Mammary epithelial cell (primary cell): ENCODE measurements around the gene KCND3.

Experiments
- EZH2 ChIP-seq: IDR thresholded peaks from 2 replicates; pipeline ENCODE4 v1.6.1; 2012; ENCODE audit warnings: low read length, inconsistent platforms, borderline replicate concordance
- TF ChIP-seq, protein P1 (sequence below), 2 donors: IDR thresholded peaks in 1 of 2; conservative IDR thresholded peaks in 1 of 2; 2 replicates each; pipeline ENCODE4 v1.5.1; 2011 to 2012; ENCODE audit warnings: inconsistent platforms in 2 of 2, low read length in 2 of 2, mild to moderate bottlenecking in 2 of 2, control low read depth in 1 of 2, low read depth in 1 of 2; ENCODE audit not compliant: insufficient read depth in 1 of 2; ENCODE audit errors: extremely low read depth in 1 of 2

DNA sequence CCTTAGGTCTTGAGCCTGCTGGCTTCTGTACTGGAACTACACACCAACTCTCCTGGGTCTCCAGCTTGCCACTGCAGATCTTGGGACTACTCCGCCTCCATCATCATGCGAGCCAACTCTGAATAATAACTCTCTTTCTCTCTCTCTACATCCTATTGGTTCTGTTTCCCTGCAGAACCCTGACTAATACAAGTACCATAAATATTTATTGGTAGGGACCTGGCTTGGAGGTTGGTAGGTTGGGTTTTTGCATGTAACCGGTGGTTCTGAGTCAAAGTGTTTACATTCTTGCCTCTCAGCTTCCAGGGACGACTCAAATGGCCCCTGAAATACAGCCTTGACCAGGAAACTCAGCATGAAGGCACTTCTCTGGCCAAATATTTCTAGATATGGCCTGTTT is 110.4 kb downstream of the KCND3 start:
- no peak for TF ChIP-seq EZH2
- TF ChIP-seq, protein P1, sequence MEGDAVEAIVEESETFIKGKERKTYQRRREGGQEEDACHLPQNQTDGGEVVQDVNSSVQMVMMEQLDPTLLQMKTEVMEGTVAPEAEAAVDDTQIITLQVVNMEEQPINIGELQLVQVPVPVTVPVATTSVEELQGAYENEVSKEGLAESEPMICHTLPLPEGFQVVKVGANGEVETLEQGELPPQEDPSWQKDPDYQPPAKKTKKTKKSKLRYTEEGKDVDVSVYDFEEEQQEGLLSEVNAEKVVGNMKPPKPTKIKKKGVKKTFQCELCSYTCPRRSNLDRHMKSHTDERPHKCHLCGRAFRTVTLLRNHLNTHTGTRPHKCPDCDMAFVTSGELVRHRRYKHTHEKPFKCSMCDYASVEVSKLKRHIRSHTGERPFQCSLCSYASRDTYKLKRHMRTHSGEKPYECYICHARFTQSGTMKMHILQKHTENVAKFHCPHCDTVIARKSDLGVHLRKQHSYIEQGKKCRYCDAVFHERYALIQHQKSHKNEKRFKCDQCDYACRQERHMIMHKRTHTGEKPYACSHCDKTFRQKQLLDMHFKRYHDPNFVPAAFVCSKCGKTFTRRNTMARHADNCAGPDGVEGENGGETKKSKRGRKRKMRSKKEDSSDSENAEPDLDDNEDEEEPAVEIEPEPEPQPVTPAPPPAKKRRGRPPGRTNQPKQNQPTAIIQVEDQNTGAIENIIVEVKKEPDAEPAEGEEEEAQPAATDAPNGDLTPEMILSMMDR (conservative IDR thresholded peaks at IDR 0.05 in 1 of 2, IDR thresholded peaks at IDR 0.05 in 1 of 2; ENCODE audit: extremely low read depth in 1 of 2, insufficient read depth in 1 of 2, low read depth in 1 of 2, low read length in 2 of 2), result no peak
